SK-N-SH (cell line): ENCODE data around the gene MND1. TPM values are rescaled to one million over a fixed set of nuclear protein-coding genes. Genes with fewer than 3 reads are reported as not detected.

Experiments
- CTCF ChIA-PET: fragments of 300-600, 350-600 bp; formaldehyde crosslinking; extraction: SDS; loops from one replicate; lab custom pipeline; 2021; lab: Yijun Ruan, JAX
- POLR2A ChIA-PET: fragments of 350-600 bp; sonication (Branson Sonifier 250); formaldehyde crosslinking; extraction: SDS; loops from one replicate; lab custom pipeline; 2020; ENCODE audit warnings: antibody characterized with exemption, inconsistent platforms; lab: Yijun Ruan, JAX
- DNase-seq: peaks from one replicate; pipeline ENCODE4 v3.0.0; 2012
- H2AFZ ChIP-seq: fragments of 200-600 bp; sonication (generic); 2 replicates; pipeline ENCODE4 v1.8.1; 2016; ENCODE audit warnings: antibody characterized with exemption, mild to moderate bottlenecking, low read depth
- H3F3A ChIP-seq: fragments of 200-600 bp; sonication (generic); replicated peaks from 2 replicates; pipeline ENCODE3; 2016; ENCODE audit warnings: antibody characterized with exemption, mild to moderate bottlenecking; ENCODE audit not compliant: insufficient read depth
- H3K27ac ChIP-seq, 2 experiments: fragments of 200-500 bp in 1 of 2; fragments of 200-600 bp in 1 of 2; sonication (Bioruptor generic) in 1 of 2; sonication (generic), shearing (Covaris generic) in 1 of 2; 2 replicates each; pipeline versions ENCODE4 v1.5.1 to v1.6.1; 2014 to 2016; ENCODE audit warnings: low read depth in 2 of 2, inconsistent platforms in 1 of 2, low read length in 1 of 2, mild to moderate bottlenecking in 1 of 2, mixed read lengths in 1 of 2
- H3K27me3 ChIP-seq: fragments of 200-600 bp; sonication (generic), shearing (Covaris generic); 2 replicates; pipeline ENCODE4 v1.6.1; 2016; ENCODE audit warnings: mixed run types; ENCODE audit not compliant: insufficient read depth
- H3K36me3 ChIP-seq, 2 experiments: fragments of 200-500 bp in 1 of 2; fragments of 200-600 bp in 1 of 2; sonication (Bioruptor generic) in 1 of 2; sonication (generic) in 1 of 2; replicated peaks in 1 of 2; 2 replicates each; pipeline versions ENCODE3 to v1.5.1; 2014 to 2016; ENCODE audit warnings: low read length in 1 of 2, mild to moderate bottlenecking in 1 of 2; ENCODE audit not compliant: insufficient read depth in 2 of 2, control insufficient read depth in 1 of 2
- H3K4me1 ChIP-seq, 2 experiments: fragments of 200-500 bp in 1 of 2; fragments of 200-600 bp in 1 of 2; sonication (Bioruptor generic) in 1 of 2; sonication (generic), shearing (Covaris generic) in 1 of 2; 2 replicates each; pipeline versions ENCODE4 v1.5.1 to v1.6.1; 2014 to 2016; ENCODE audit warnings: low read depth in 1 of 2, low read length in 1 of 2, mixed run types in 1 of 2; ENCODE audit not compliant: insufficient read depth in 2 of 2, control insufficient read depth in 1 of 2
- H3K4me2 ChIP-seq: fragments of 200-600 bp; sonication (generic), shearing (Covaris generic); 2 replicates; pipeline ENCODE4 v1.6.1; 2017; ENCODE audit warnings: mixed run types
- H3K4me3 ChIP-seq, 2 experiments: fragments of 200-500 bp in 1 of 2; fragments of 200-600 bp in 1 of 2; sonication (Bioruptor generic) in 1 of 2; sonication (generic), shearing (Covaris generic) in 1 of 2; 2 replicates each; pipeline versions ENCODE4 v1.5.1 to v1.8.1; 2014 to 2016; ENCODE audit warnings: low read depth in 2 of 2, inconsistent platforms in 1 of 2, low read length in 1 of 2, mild to moderate bottlenecking in 1 of 2, mixed read lengths in 1 of 2, moderate library complexity in 1 of 2
- H3K79me2 ChIP-seq: fragments of 200-600 bp; sonication (generic); 2 replicates; pipeline ENCODE4 v1.8.1; 2017; ENCODE audit warnings: mild to moderate bottlenecking; ENCODE audit not compliant: insufficient read depth
- H3K9ac ChIP-seq: fragments of 200-600 bp; sonication (generic); 2 replicates; pipeline ENCODE4 v1.6.1; 2017; ENCODE audit warnings: mixed run types
- H3K9me2 ChIP-seq: fragments of 200-600 bp; sonication (generic); 2 replicates; pipeline ENCODE4 v1.6.1; 2017; ENCODE audit warnings: mixed run types
- H3K9me3 ChIP-seq: fragments of 200-600 bp; sonication (generic); 2 replicates; pipeline ENCODE4 v1.6.1; 2017; ENCODE audit warnings: mixed run types, mild to moderate bottlenecking, moderate library complexity
- H4K20me1 ChIP-seq: fragments of 200-600 bp; sonication (generic); 2 replicates; pipeline ENCODE4 v1.6.1; 2017; ENCODE audit warnings: mild to moderate bottlenecking, mixed run types; ENCODE audit not compliant: insufficient read depth
- CTCF ChIP-seq: fragments of 200-600 bp; sonication (generic); IDR thresholded peaks from 2 replicates; pipeline ENCODE4 v1.6.1; 2017; ENCODE audit warnings: antibody characterized with exemption, mild to moderate bottlenecking, moderate library complexity
- ELF1 ChIP-seq: IDR thresholded peaks from 2 replicates; pipeline ENCODE4 v1.4.0; 2012
- FOXM1 ChIP-seq: IDR thresholded peaks from 2 replicates; pipeline ENCODE4 v1.4.0; 2012; ENCODE audit warnings: low read depth, mild to moderate bottlenecking
- GABPA ChIP-seq: IDR thresholded peaks from 2 replicates; pipeline ENCODE4 v1.4.0; 2012; ENCODE audit warnings: low read depth, mild to moderate bottlenecking
- GATA2 ChIP-seq: sonication (generic); formaldehyde crosslinking; IDR thresholded peaks from 2 replicates; pipeline ENCODE4 v1.5.0; 2020; ENCODE audit warnings: mild to moderate bottlenecking, missing genetic modification reagents
- MAX ChIP-seq: IDR thresholded peaks from 2 replicates; pipeline ENCODE4 v1.4.0; 2012; ENCODE audit warnings: low read depth
- MEF2A ChIP-seq: IDR thresholded peaks from 2 replicates; pipeline ENCODE4 v1.4.0; 2012; ENCODE audit warnings: low read depth, borderline replicate concordance
- NFIC ChIP-seq: IDR thresholded peaks from 2 replicates; pipeline ENCODE4 v1.4.0; 2012; ENCODE audit warnings: borderline replicate concordance
- PBX3 ChIP-seq: IDR thresholded peaks from 2 replicates; pipeline ENCODE4; 2012
- REST ChIP-seq: IDR thresholded peaks from 2 replicates; pipeline ENCODE4 v1.6.1; 2012; ENCODE audit warnings: mild to moderate bottlenecking, low read depth, low read length, moderate library complexity
- RFX5 ChIP-seq: IDR thresholded peaks from 2 replicates; pipeline ENCODE4 v1.6.1; 2012; ENCODE audit warnings: mild to moderate bottlenecking, improper control_type of control experiment, low read length
- SMC3 ChIP-seq: IDR thresholded peaks from 2 replicates; pipeline ENCODE4 v1.6.1; 2012; ENCODE audit warnings: low read depth, low read length, improper control_type of control experiment
- TAF1 ChIP-seq: IDR thresholded peaks from 2 replicates; pipeline ENCODE4 v1.6.1; 2012; ENCODE audit warnings: low read depth, mild to moderate bottlenecking, low read length, moderate library complexity, borderline replicate concordance
- TCF12 ChIP-seq: IDR thresholded peaks from 2 replicates; pipeline ENCODE4 v1.4.0; 2012
- TEAD4 ChIP-seq: IDR thresholded peaks from 2 replicates; pipeline ENCODE4 v1.4.0; 2012; ENCODE audit warnings: mild to moderate bottlenecking, borderline replicate concordance; ENCODE audit not compliant: insufficient read depth
- USF1 ChIP-seq: IDR thresholded peaks from 2 replicates; pipeline ENCODE4 v1.4.0; 2012; ENCODE audit warnings: low read depth, borderline replicate concordance
- YY1 ChIP-seq: IDR thresholded peaks from 2 replicates; pipeline ENCODE4 v1.4.0; 2012; ENCODE audit warnings: low read depth, mild to moderate bottlenecking
- WGBS: methylation state at CpG from one replicate; pipeline ENCODE4 v1.1.6; 2017; ENCODE audit warnings: low lambda C conversion rate; 5-methylcytosine and 5-hydroxymethylcytosine counted together
- polyA plus RNA-seq, 3 experiments: library from polyadenylated mRNA; depleted of rRNA; stranded (reverse); fragments of >200 nt; gene quantifications; 2 replicates each; pipeline ENCODE4 v1.2.3, GENCODE V29; 2012

Gene MND1
- polyA plus RNA-seq, 1 of the 3 experiments (the other 2 are of a cell fraction) = 2.4 TPM

GRCh38 chr4:153419029-153419428 is 74.5 kb downstream of the MND1 start (continued):
- TF ChIP-seq GATA2 (CRISPR knock-in tag) (no peak), TCF12 (no peak), PBX3 (no peak)

GRCh38 chr4:153419673-153420278 is 75.3 kb downstream of the MND1 start:
- WGBS = 93% methylated on average over 9 of the region's 9 CpGs
- H3K27ac ChIP-seq = no peak overlapping the region
- TF ChIP-seq TAF1 = no peak
- TF ChIP-seq MAX = no peak
- no peak for TF ChIP-seq GABPA
- no peak for TF ChIP-seq RFX5
- no peak for TF ChIP-seq NFIC
- no peak for TF ChIP-seq YY1
- TF ChIP-seq CTCF = no peak
- no peak for TF ChIP-seq ELF1
- TF ChIP-seq SMC3 = no peak
- no peak for TF ChIP-seq REST
- no peak for TF ChIP-seq TEAD4
- TF ChIP-seq TCF12 = no peak
- TF ChIP-seq USF1 = no peak
- TF ChIP-seq MEF2A = no peak
- TF ChIP-seq FOXM1 = no peak
- TF ChIP-seq, all 33 proteins: peak for 0
- Histone ChIP-seq H3K4me1 (no peaks in the 10 kb centered on the region), H3K9ac (no peak overlapping the region), H3K27me3 (no peaks in the 10 kb centered on the region), H3K4me3 (no peak overlapping the region; a peak in 1 of 4 replicates), H3K79me2 (no peaks in the 10 kb centered on the region), H3F3A (peaks cover 2% of the 10 kb centered on the region), H3K36me3 (no peaks in the 10 kb centered on the region), H3K9me3 (no peaks in the 10 kb centered on the region), H3K4me2 (no peak overlapping the region), H2AFZ (no peak overlapping the region), H3K9me2 (no peaks in the 10 kb centered on the region), H4K20me1 (no peaks in the 10 kb centered on the region)
- DNase-seq = no peak
- POLR2A ChIA-PET = no interaction called here
- CTCF ChIA-PET = interaction anchor here (1.9 kb wide), 1 partner anchor 277 kb away, joined by 3 read pairs; no protein-coding TSS in a partner anchor
